Gastrocnemius medialis (tissue), 4 donors: ENCODE measurements around the gene PUM1.

ENCODE experiments used
- POLR2A ChIP-seq, 2 donors: fragments of 450-650 bp; IDR thresholded peaks; one replicate each; pipeline ENCODE4 v1.6.1; 2017; ENCODE audit warnings: antibody characterized with exemption in 2 of 2, mild to moderate bottlenecking in 2 of 2, moderate library complexity in 2 of 2
- TF ChIP-seq, protein P1 (sequence below), 5 experiments: fragments of 450-650 bp in 3 of 5; fragments of 200-600 bp in 2 of 5; sonication (generic) in 2 of 5; IDR thresholded peaks in 4 of 5; conservative IDR thresholded peaks in 1 of 5; 1 replicate in 4 of 5; 2 replicates in 1 of 5; pipeline ENCODE4 v1.5.1; 2016 to 2019; ENCODE audit warnings: antibody characterized with exemption in 5 of 5, mild to moderate bottlenecking in 3 of 5, moderate library complexity in 3 of 5

DNA sequence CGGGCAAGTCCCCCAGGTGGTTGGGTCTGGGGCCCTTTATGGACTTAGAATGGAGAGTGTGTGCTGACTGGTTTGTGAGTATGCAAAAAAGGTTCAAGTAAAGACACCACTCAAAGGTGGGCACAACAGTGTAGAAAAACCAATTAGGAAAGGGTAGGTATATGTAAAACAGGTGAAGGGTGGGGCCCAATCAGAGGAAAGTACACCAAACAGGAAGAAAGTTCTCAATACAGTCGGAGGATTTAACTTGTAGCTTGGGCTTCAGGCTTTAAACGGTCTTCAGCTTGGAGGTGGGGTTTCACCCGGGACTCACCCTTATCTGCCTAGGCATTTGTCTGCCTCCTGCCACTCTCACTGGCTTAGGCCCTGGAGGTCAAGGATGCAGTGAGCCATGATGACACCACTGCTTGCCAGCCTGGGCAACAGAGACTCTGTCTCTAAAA is 6.8 kb upstream of the PUM1 start:
- TF ChIP-seq POLR2A (IDR thresholded peaks at IDR 0.05) = no peak
- TF ChIP-seq, protein P1, sequence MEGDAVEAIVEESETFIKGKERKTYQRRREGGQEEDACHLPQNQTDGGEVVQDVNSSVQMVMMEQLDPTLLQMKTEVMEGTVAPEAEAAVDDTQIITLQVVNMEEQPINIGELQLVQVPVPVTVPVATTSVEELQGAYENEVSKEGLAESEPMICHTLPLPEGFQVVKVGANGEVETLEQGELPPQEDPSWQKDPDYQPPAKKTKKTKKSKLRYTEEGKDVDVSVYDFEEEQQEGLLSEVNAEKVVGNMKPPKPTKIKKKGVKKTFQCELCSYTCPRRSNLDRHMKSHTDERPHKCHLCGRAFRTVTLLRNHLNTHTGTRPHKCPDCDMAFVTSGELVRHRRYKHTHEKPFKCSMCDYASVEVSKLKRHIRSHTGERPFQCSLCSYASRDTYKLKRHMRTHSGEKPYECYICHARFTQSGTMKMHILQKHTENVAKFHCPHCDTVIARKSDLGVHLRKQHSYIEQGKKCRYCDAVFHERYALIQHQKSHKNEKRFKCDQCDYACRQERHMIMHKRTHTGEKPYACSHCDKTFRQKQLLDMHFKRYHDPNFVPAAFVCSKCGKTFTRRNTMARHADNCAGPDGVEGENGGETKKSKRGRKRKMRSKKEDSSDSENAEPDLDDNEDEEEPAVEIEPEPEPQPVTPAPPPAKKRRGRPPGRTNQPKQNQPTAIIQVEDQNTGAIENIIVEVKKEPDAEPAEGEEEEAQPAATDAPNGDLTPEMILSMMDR (IDR thresholded peaks at IDR 0.05 in 4 of 5, conservative IDR thresholded peaks at IDR 0.05 in 1 of 5) = no peak
